Progenitor cell of endocrine pancreas (in vitro differentiated cells): Measurements from ENCODE around the gene TRPM2. TPM values are rescaled to one million over a fixed set of nuclear protein-coding genes. Genes with fewer than 3 reads are reported as not detected.

ENCODE experiments used
- DNase-seq: peaks from one replicate; pipeline ENCODE4 v3.0.0; 2021; ENCODE audit warnings: low spot score; ENCODE audit not compliant: unreplicated experiment
- H3K27ac Mint-ChIP-seq: 2 replicates; pipeline ENCODE4 v1.8.0; 2021; ENCODE audit warnings: mild to moderate bottlenecking, moderate library complexity, mixed read lengths
- H3K27me3 Mint-ChIP-seq: 2 replicates; pipeline ENCODE4 v1.8.0; 2021; ENCODE audit warnings: mixed read lengths
- H3K36me3 Mint-ChIP-seq: 2 replicates; pipeline ENCODE4 v1.8.0; 2022; ENCODE audit warnings: mixed read lengths; ENCODE audit not compliant: insufficient read depth
- H3K4me1 Mint-ChIP-seq: 2 replicates; pipeline ENCODE4 v1.8.0; 2021; ENCODE audit warnings: low read depth, mixed read lengths
- H3K4me3 Mint-ChIP-seq: 2 replicates; pipeline ENCODE4 v1.8.0; 2021; ENCODE audit warnings: low read depth, mild to moderate bottlenecking, moderate library complexity, mixed read lengths
- H3K9me3 Mint-ChIP-seq: 2 replicates; pipeline ENCODE4 v1.8.0; 2021; ENCODE audit warnings: low read depth, mixed read lengths
- CTCF ChIP-seq: fragments of 200-600 bp; sonication (generic); IDR thresholded peaks from one replicate; pipeline ENCODE4 v1.5.0; 2021; ENCODE audit warnings: antibody characterized with exemption, mild to moderate bottlenecking; ENCODE audit not compliant: unreplicated experiment
- total RNA-seq: library from RNA; stranded (reverse); gene quantifications from 2 replicates; pipeline ENCODE4 v1.2.1, GENCODE V29; 2021

TRPM2 gene
- total RNA-seq, 1 donor from 2014 or later = 0.17 TPM

GRCh38 chr21:44354775-44355771 lies 1.7 kb downstream of the TRPM2 start:
- Mint-ChIP-seq H3K9me3 (no peaks in the 10 kb centered on the region), H3K4me1 (no peaks in the 10 kb centered on the region), H3K27me3 (no peaks in the 10 kb centered on the region), H3K4me3 (no peak overlapping the region), H3K36me3 (no peaks in the 10 kb centered on the region), H3K27ac (no peak overlapping the region)
- TF ChIP-seq CTCF = no peak
- no peak for DNase-seq

- Mint-ChIP-seq H3K36me3 (no peaks in the 10 kb centered on the region), H3K9me3 (no peaks in the 10 kb centered on the region), H3K27me3 (no peaks in the 10 kb centered on the region), H3K27ac (no peak overlapping the region), H3K4me3 (no peak overlapping the region), H3K4me1 (no peaks in the 10 kb centered on the region)
- DNase-seq = no peak
- TF ChIP-seq CTCF = no peak
These were observed 2.7 kb downstream of the TRPM2 start for GRCh38 chr21:44356160-44356559.

- TF ChIP-seq CTCF = no peak
These were observed 3.2 kb downstream of the TRPM2 start for GRCh38 chr21:44356636-44357035.

GRCh38 chr21:44357064-44357837 lies 3.8 kb downstream of the TRPM2 start:
- no peak for TF ChIP-seq CTCF
- no peak overlapping the region for H3K27ac Mint-ChIP-seq
- no peaks in the 10 kb centered on the region for H3K36me3 Mint-ChIP-seq
- no peak overlapping the region for H3K4me3 Mint-ChIP-seq
- no peaks in the 10 kb centered on the region for H3K4me1 Mint-ChIP-seq
- no peak for DNase-seq
- no peaks in the 10 kb centered on the region for H3K27me3 Mint-ChIP-seq
- no peaks in the 10 kb centered on the region for H3K9me3 Mint-ChIP-seq

More at GRCh38 chr21:44356636-44357035, 3.2 kb downstream of the TRPM2 start:
- H3K4me1 Mint-ChIP-seq = no peaks in the 10 kb centered on the region
- DNase-seq = no peak
- H3K27ac Mint-ChIP-seq = no peak overlapping the region
- H3K27me3 Mint-ChIP-seq = no peaks in the 10 kb centered on the region
- H3K9me3 Mint-ChIP-seq = no peaks in the 10 kb centered on the region
- no peak overlapping the region for H3K4me3 Mint-ChIP-seq
- no peaks in the 10 kb centered on the region for H3K36me3 Mint-ChIP-seq

DNA sequence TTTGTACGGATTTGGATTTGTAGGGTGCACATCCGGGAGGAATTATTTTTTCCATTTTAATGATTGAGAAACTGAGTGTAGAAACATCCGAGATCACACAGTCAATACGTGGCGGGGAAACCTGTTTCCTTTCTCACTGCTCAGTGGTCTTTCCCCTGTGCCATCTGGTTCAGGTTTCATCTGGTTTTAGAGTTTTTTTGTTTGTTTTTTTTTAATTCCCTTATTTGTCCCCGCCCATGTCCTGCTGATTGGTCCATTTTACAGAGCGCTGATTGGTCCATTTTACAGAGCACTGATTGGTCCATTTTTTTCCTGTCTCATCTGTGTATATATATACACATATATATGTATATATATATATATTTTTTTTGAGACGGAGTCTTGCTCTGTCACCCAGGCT lies 6.0 kb downstream of the TRPM2 start:
- no peaks in the 10 kb centered on the region for H3K36me3 Mint-ChIP-seq
- no peaks in the 10 kb centered on the region for H3K9me3 Mint-ChIP-seq
- H3K27me3 Mint-ChIP-seq = peaks cover 3% of the 10 kb centered on the region
- no peaks in the 10 kb centered on the region for H3K4me1 Mint-ChIP-seq
- H3K4me3 Mint-ChIP-seq = no peak overlapping the region
- no peak for DNase-seq
- TF ChIP-seq CTCF = no peak
- H3K27ac Mint-ChIP-seq = no peak overlapping the region
